ENCODE measurements around the gene GATB. TPM values are rescaled to one million over a fixed set of nuclear protein-coding genes. Genes with fewer than 3 reads are reported as not detected.

Gene GATB
- total and polyA plus RNA-seq, 2 experiments from 2014 or later, result 18.0 to 20.0 TPM

DNA sequence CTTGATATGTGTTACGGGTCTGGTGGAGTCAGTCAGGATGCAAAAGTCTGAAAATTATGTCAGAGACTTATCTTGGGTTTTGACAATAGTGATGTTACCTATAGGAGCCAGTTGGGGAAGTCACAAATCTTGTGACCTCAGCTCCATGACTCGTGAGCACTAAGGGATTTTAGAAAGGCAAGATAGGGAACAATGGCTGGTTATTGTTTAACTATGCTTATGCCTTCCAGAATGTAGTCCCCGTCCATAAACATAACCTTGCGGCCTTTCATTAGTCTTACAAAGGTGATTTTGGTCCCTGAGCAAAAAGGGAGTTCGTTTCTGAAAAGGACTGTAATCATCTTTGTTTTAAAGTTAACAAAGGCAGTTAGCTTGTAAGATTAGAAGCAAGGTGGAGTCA is 23.9 kb upstream of the GATB start:
- no peak overlapping the region for H3K9ac ChIP-seq
- no peak for DNase-seq
- no peak overlapping the region for H3K27ac ChIP-seq
- H3K4me1 ChIP-seq (ENCODE audit: insufficient read depth), result no peaks in the 10 kb centered on the region
- no peaks in the 10 kb centered on the region for H3K27me3 ChIP-seq (replicated peaks; ENCODE audit: insufficient read depth)
- no peaks in the 10 kb centered on the region for H4K20me1 ChIP-seq (ENCODE audit: insufficient read depth)
- no peak overlapping the region for H3K4me2 ChIP-seq (ENCODE audit: unreplicated experiment)
- no peaks in the 10 kb centered on the region for H3F3A ChIP-seq (ENCODE audit: insufficient read depth)
- no peaks in the 10 kb centered on the region for H3K9me2 ChIP-seq (ENCODE audit: insufficient read depth)
- WGBS, 2 experiments (ENCODE audit: low coverage in 1 of 2, low lambda C conversion rate in 2 of 2, missing lambda C conversion rate in 2 of 2), result 69% methylated on average over 5 of the region's 5 CpGs
- no peaks in the 10 kb centered on the region for H3K9me3 ChIP-seq (ENCODE audit: low read depth)
- H3K4me3 ChIP-seq, result no peak overlapping the region
- H3K79me2 ChIP-seq (ENCODE audit: insufficient read depth), result no peaks in the 10 kb centered on the region
- in situ Hi-C loops (cut with MboI), result no loop called here
- no peaks in the 10 kb centered on the region for H3K36me3 ChIP-seq (ENCODE audit: low read depth)
- no peak overlapping the region for H2AFZ ChIP-seq
- TF ChIP-seq EZH2 (IDR thresholded peaks at IDR 0.05; ENCODE audit: insufficient read depth, poor library complexity, severe bottlenecking) (no peak), EZH2phosphoT487 (IDR thresholded peaks at IDR 0.05; ENCODE audit: insufficient read depth, low read depth) (no peak)

DNA sequence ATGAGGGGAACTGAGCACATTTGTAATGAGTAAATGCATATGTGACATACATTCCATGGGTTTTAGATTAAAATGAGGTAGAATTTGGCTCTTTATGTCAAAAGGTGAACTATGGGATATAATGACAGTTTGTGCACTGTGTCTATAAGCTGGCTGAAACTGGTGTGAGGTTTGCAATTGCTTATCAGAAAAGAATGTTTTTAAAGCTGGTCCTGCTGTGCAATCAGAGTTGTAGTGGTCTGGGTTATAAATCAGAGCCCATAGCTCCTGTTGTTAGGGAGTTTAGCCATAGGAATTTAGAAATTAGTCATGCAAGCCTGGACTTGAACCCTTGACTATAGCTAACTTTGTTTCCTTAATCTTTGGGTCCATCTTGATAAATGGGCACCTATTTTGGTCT is 23.1 kb upstream of the GATB start:
- H3K4me1 ChIP-seq (ENCODE audit: insufficient read depth), result no peaks in the 10 kb centered on the region
- H3K4me3 ChIP-seq, result no peak overlapping the region
- DNase-seq, result no peak
- no peaks in the 10 kb centered on the region for H4K20me1 ChIP-seq (ENCODE audit: insufficient read depth)
- H3K27me3 ChIP-seq (replicated peaks; ENCODE audit: insufficient read depth), result no peaks in the 10 kb centered on the region
- H3K79me2 ChIP-seq (ENCODE audit: insufficient read depth), result no peaks in the 10 kb centered on the region
- H3K9ac ChIP-seq, result no peak overlapping the region
- no peak overlapping the region for H2AFZ ChIP-seq
- H3K36me3 ChIP-seq (ENCODE audit: low read depth), result no peaks in the 10 kb centered on the region
- in situ Hi-C loops (cut with MboI), result no loop called here
- no peak for TF ChIP-seq EZH2phosphoT487 (IDR thresholded peaks at IDR 0.05; ENCODE audit: insufficient read depth, low read depth)
- TF ChIP-seq EZH2 (IDR thresholded peaks at IDR 0.05; ENCODE audit: insufficient read depth, poor library complexity, severe bottlenecking), result no peak
- H3K9me2 ChIP-seq (ENCODE audit: insufficient read depth), result no peaks in the 10 kb centered on the region
- no peaks in the 10 kb centered on the region for H3K9me3 ChIP-seq (ENCODE audit: low read depth)
- H3F3A ChIP-seq (ENCODE audit: insufficient read depth), result no peaks in the 10 kb centered on the region
- no peak overlapping the region for H3K4me2 ChIP-seq (ENCODE audit: unreplicated experiment)
- no peak overlapping the region for H3K27ac ChIP-seq

DNA sequence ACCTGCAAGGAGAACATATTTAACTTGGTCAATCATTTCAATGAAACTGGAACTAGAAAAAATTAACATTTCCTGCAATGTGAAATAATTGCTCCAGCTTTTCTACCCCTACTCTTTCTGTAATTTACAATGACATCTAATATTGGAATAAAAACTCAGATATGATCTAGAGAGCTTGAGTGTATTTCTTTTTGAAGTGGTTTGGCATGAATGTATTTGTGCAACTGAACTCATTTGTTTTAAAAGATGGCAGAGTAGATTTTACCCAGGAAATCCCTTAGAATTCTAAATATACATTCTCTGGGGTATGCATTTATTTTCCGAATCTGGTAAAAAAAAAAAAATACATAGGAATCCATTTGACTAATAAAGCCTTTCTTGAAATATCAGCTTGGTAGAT is 21.5 kb upstream of the GATB start:
- no peaks in the 10 kb centered on the region for H3F3A ChIP-seq (ENCODE audit: insufficient read depth)
- H3K4me1 ChIP-seq (ENCODE audit: insufficient read depth), result no peaks in the 10 kb centered on the region
- no peak overlapping the region for H3K9ac ChIP-seq
- no peak overlapping the region for H3K4me3 ChIP-seq
- H3K79me2 ChIP-seq (ENCODE audit: insufficient read depth), result no peaks in the 10 kb centered on the region
- no peak for DNase-seq
- in situ Hi-C loops (cut with MboI), result no loop called here
- H3K36me3 ChIP-seq (ENCODE audit: low read depth), result no peaks in the 10 kb centered on the region
- H3K27ac ChIP-seq, result no peak overlapping the region
- no peak overlapping the region for H2AFZ ChIP-seq
- no peak for TF ChIP-seq EZH2 (IDR thresholded peaks at IDR 0.05; ENCODE audit: insufficient read depth, poor library complexity, severe bottlenecking)
- TF ChIP-seq EZH2phosphoT487 (IDR thresholded peaks at IDR 0.05; ENCODE audit: insufficient read depth, low read depth), result no peak
- no peaks in the 10 kb centered on the region for H3K27me3 ChIP-seq (replicated peaks; ENCODE audit: insufficient read depth)
- H4K20me1 ChIP-seq (ENCODE audit: insufficient read depth), result no peaks in the 10 kb centered on the region
- no peaks in the 10 kb centered on the region for H3K9me3 ChIP-seq (ENCODE audit: low read depth)
- H3K9me2 ChIP-seq (ENCODE audit: insufficient read depth), result no peaks in the 10 kb centered on the region
- WGBS, 2 experiments (ENCODE audit: low coverage in 1 of 2, low lambda C conversion rate in 2 of 2, missing lambda C conversion rate in 2 of 2), result 88 to 96% methylated on average over 1 of the region's 1 CpG
- no peak overlapping the region for H3K4me2 ChIP-seq (ENCODE audit: unreplicated experiment)

DNA sequence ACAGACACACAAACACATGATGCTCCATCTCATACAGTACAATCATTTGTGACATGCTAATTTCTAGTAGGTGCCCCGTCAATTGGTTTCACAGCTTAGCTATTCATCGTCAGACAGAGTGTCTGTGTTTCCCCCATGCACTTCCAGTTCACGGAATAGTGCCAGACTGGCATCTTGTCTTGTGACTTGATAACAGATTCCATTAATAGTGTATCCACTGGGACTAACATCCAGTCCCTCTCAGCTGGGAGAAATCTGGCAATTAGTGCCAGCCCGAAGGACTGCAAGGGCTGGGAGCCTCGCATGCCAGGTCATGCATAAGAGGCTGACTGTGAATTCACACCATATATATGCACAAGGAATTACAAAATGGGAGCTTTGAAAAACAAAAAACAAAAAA is 20.2 kb upstream of the GATB start:
- Histone ChIP-seq H3K4me1 (ENCODE audit: insufficient read depth) (no peaks in the 10 kb centered on the region), H3K36me3 (ENCODE audit: low read depth) (no peaks in the 10 kb centered on the region), H2AFZ (no peak overlapping the region), H3K27ac (no peak overlapping the region), H3K79me2 (ENCODE audit: insufficient read depth) (no peaks in the 10 kb centered on the region), H3K9me2 (ENCODE audit: insufficient read depth) (no peaks in the 10 kb centered on the region), H3K9ac (no peak overlapping the region), H3K4me3 (no peak overlapping the region), H4K20me1 (ENCODE audit: insufficient read depth) (no peaks in the 10 kb centered on the region), H3K4me2 (ENCODE audit: unreplicated experiment) (no peak overlapping the region), H3F3A (ENCODE audit: insufficient read depth) (no peaks in the 10 kb centered on the region), H3K9me3 (ENCODE audit: low read depth) (no peaks in the 10 kb centered on the region), H3K27me3 (replicated peaks; ENCODE audit: insufficient read depth) (no peaks in the 10 kb centered on the region)
- no peak for DNase-seq
- WGBS, 2 experiments (ENCODE audit: low coverage in 1 of 2, low lambda C conversion rate in 2 of 2, missing lambda C conversion rate in 2 of 2), result 80 to 89% methylated on average over 5 of the region's 5 CpGs
- TF ChIP-seq EZH2phosphoT487 (IDR thresholded peaks at IDR 0.05; ENCODE audit: insufficient read depth, low read depth) (no peak), EZH2 (IDR thresholded peaks at IDR 0.05; ENCODE audit: insufficient read depth, poor library complexity, severe bottlenecking) (no peak)
- in situ Hi-C loops (cut with MboI), result no loop called here

DNA sequence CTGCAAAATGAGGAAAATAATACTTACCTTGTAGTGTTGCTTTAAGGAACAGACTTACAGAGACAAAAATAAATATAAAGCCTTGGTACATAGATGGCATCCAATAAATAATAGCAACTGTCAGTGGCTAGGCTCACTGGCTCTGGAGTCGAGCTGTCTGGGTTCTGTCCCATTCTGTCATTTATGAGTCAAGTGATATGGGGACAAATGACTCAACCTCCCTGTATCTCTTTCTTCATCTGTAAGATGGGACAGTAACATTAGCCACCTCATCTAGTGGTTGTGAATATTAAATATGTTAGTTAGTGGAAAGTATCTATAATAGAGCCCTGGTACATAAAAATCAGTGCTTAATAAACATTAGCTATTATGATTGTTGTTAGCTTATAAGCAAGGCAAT is 16.7 kb upstream of the GATB start:
- no peaks in the 10 kb centered on the region for H4K20me1 ChIP-seq (ENCODE audit: insufficient read depth)
- in situ Hi-C loops (cut with MboI), result no loop called here
- H3K27me3 ChIP-seq (replicated peaks; ENCODE audit: insufficient read depth), result no peaks in the 10 kb centered on the region
- no peak for DNase-seq
- no peak overlapping the region for H3K4me2 ChIP-seq (ENCODE audit: unreplicated experiment)
- peaks cover 6% of the 10 kb centered on the region for H3K9me3 ChIP-seq (ENCODE audit: low read depth)
- H3F3A ChIP-seq (ENCODE audit: insufficient read depth), result no peaks in the 10 kb centered on the region
- no peaks in the 10 kb centered on the region for H3K79me2 ChIP-seq (ENCODE audit: insufficient read depth)
- H3K4me3 ChIP-seq, result no peak overlapping the region
- no peaks in the 10 kb centered on the region for H3K4me1 ChIP-seq (ENCODE audit: insufficient read depth)
- H3K9ac ChIP-seq, result no peak overlapping the region
- H3K27ac ChIP-seq, result no peak overlapping the region
- H3K9me2 ChIP-seq (ENCODE audit: insufficient read depth), result no peaks in the 10 kb centered on the region
- 10 to 20% methylated on average over 1 of the region's 1 CpG for WGBS, 2 experiments (ENCODE audit: low coverage in 1 of 2, low lambda C conversion rate in 2 of 2, missing lambda C conversion rate in 2 of 2)
- no peak overlapping the region for H2AFZ ChIP-seq
- H3K36me3 ChIP-seq (ENCODE audit: low read depth), result no peaks in the 10 kb centered on the region
- TF ChIP-seq EZH2 (IDR thresholded peaks at IDR 0.05; ENCODE audit: insufficient read depth, poor library complexity, severe bottlenecking) (no peak), EZH2phosphoT487 (IDR thresholded peaks at IDR 0.05; ENCODE audit: insufficient read depth, low read depth) (no peak)

Measured in GM23248 (cell line).